ENCODE data around the gene LYZL6. TPM values are rescaled to one million over a fixed set of nuclear protein-coding genes. Genes with fewer than 3 reads are reported as not detected.

Gene LYZL6
- total RNA-seq, 1 experiment from 2014 or later: not detected

DNA sequence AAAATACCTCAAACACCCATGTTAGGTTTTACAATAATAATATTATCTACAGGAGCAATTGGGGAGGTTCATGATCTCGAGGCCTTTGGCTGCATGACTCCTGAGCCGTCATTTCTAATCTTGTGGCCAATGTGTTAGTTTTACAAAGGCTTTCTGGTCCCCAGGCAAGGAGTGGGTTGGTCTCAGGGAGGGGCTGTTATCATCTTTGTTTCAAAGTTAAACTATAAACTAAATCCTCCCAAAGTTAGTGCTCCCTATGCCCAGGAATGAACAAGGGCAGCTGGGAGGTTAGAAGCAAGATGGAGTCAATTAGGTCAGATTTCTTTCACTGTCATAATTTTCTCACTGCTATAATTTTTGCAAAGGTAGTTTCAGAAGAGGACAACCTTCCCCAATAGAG, 54.3 kb downstream of the LYZL6 start:
- Mint-ChIP-seq H3K27me3 (ENCODE audit: insufficient read depth, unreplicated experiment) (no peaks in the 10 kb centered on the region), H3K9me3 (ENCODE audit: unreplicated experiment) (no peaks in the 10 kb centered on the region), H3K4me3 (ENCODE audit: unreplicated experiment) (no peak overlapping the region), H3K4me1 (ENCODE audit: insufficient read depth, unreplicated experiment) (peaks cover 15% of the 10 kb centered on the region), H3K27ac (ENCODE audit: low read depth, unreplicated experiment) (no peak overlapping the region), H3K36me3 (ENCODE audit: insufficient read depth, unreplicated experiment) (no peaks in the 10 kb centered on the region)
- no TSS peak for BruUV-seq (replicated peaks)
- TF ChIP-seq, protein P1, sequence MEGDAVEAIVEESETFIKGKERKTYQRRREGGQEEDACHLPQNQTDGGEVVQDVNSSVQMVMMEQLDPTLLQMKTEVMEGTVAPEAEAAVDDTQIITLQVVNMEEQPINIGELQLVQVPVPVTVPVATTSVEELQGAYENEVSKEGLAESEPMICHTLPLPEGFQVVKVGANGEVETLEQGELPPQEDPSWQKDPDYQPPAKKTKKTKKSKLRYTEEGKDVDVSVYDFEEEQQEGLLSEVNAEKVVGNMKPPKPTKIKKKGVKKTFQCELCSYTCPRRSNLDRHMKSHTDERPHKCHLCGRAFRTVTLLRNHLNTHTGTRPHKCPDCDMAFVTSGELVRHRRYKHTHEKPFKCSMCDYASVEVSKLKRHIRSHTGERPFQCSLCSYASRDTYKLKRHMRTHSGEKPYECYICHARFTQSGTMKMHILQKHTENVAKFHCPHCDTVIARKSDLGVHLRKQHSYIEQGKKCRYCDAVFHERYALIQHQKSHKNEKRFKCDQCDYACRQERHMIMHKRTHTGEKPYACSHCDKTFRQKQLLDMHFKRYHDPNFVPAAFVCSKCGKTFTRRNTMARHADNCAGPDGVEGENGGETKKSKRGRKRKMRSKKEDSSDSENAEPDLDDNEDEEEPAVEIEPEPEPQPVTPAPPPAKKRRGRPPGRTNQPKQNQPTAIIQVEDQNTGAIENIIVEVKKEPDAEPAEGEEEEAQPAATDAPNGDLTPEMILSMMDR (IDR thresholded peaks at IDR 0.05; ENCODE audit: unreplicated experiment): no peak
- no peak for DNase-seq (ENCODE audit: unreplicated experiment)
- ChIA-PET POLR2A (interaction anchor here (0.7 kb wide), 1 partner anchor 20 kb away, joined by 3 read pairs; no protein-coding TSS in a partner anchor), CTCF (no interaction called here)
- intact Hi-C loops (cut with micrococcal nuclease): no loop called here

Other genes with a start within 250 kb of the LYZL6 start
- gene RASL10B, start 212.1 kb downstream of the LYZL6 start, total RNA-seq (2022): 0.09 and 0.10 TPM in 2 replicates
- gene GAS2L2, start 190.5 kb downstream of the LYZL6 start, total RNA-seq (2022): 0.23 and 0.39 TPM in 2 replicates
- gene C17orf50, start 182.8 kb downstream of the LYZL6 start, total RNA-seq (2022): not detected in 2 replicates
- gene MMP28, start 148.1 kb downstream of the LYZL6 start, total RNA-seq (2022): 22.3 and 27.4 TPM in 2 replicates
- 284 and 337 TPM in 2 replicates for gene TAF15, start 134.2 kb downstream of the LYZL6 start, total RNA-seq (2022)
- gene HEATR9, start 74.8 kb downstream of the LYZL6 start, total RNA-seq (2022): not detected in 2 replicates
- gene CCL5, start 63.4 kb downstream of the LYZL6 start, total RNA-seq (2022): not detected in 2 replicates
- gene RDM1, start 12.9 kb downstream of the LYZL6 start, total RNA-seq (2022): 0.44 and 2.6 TPM in 2 replicates
- not detected in 2 replicates for gene CCL16, start 37.8 kb upstream of the LYZL6 start, total RNA-seq (2022)
- gene CCL14, start 43.0 kb upstream of the LYZL6 start, total RNA-seq (2022): not detected in 2 replicates
- not detected in 2 replicates for gene CCL15, start 57.8 kb upstream of the LYZL6 start, total RNA-seq (2022)
- gene CCL23, start 74.3 kb upstream of the LYZL6 start, total RNA-seq (2022): not detected in 2 replicates
- not detected in 2 replicates for gene CCL18, start 120.6 kb upstream of the LYZL6 start, total RNA-seq (2022)
- not detected in 2 replicates for gene CCL3, start 146.4 kb upstream of the LYZL6 start, total RNA-seq (2022)
- not detected in 2 replicates for gene CCL4, start 160.1 kb upstream of the LYZL6 start, total RNA-seq (2022)
- gene TBC1D3B, start 232.9 kb upstream of the LYZL6 start, total RNA-seq (2022): 12.5 and 14.9 TPM in 2 replicates